Loucy (cell line): ENCODE measurements around the gene ISG20L2.

ENCODE experiments used
- H2AFZ ChIP-seq: fragments of 200-600 bp; sonication (generic); 2 replicates; pipeline ENCODE4 v1.6.0; 2016; ENCODE audit warnings: antibody characterized with exemption, mild to moderate bottlenecking, low read length, moderate library complexity
- H3F3A ChIP-seq: fragments of 200-600 bp; 2 replicates; pipeline ENCODE4 v1.6.0; 2016; ENCODE audit warnings: antibody characterized with exemption, low read depth, mild to moderate bottlenecking
- H3K27me3 ChIP-seq: fragments of 200-600 bp; sonication (generic); 2 replicates; pipeline ENCODE4 v1.6.1; 2014; ENCODE audit warnings: low read length, mild to moderate bottlenecking; ENCODE audit not compliant: insufficient read depth, poor library complexity, severe bottlenecking
- H3K36me3 ChIP-seq: fragments of 200-600 bp; sonication (generic); 2 replicates; pipeline ENCODE4 v1.6.1; 2016; ENCODE audit warnings: low read length; ENCODE audit not compliant: insufficient read depth
- H3K4me1 ChIP-seq: fragments of 200-600 bp; sonication (generic); 2 replicates; pipeline ENCODE4 v1.5.1; 2014; ENCODE audit warnings: low read length, mild to moderate bottlenecking; ENCODE audit not compliant: insufficient read depth, poor library complexity, severe bottlenecking
- H3K4me2 ChIP-seq: fragments of 200-600 bp; sonication (generic); 2 replicates; pipeline ENCODE4 v1.6.0; 2014; ENCODE audit warnings: antibody characterized with exemption, low read length, low read depth, mild to moderate bottlenecking; ENCODE audit not compliant: poor library complexity, severe bottlenecking
- H3K4me3 ChIP-seq: fragments of 200-600 bp; sonication (generic); 2 replicates; pipeline ENCODE4 v1.5.1; 2014; ENCODE audit warnings: low read length, mild to moderate bottlenecking, mixed read lengths; ENCODE audit not compliant: poor library complexity, severe bottlenecking
- H3K79me2 ChIP-seq: fragments of 200-600 bp; sonication (generic); 2 replicates; pipeline ENCODE4 v1.6.1; 2014; ENCODE audit warnings: low read length; ENCODE audit not compliant: insufficient read depth
- H3K9ac ChIP-seq: fragments of 200-600 bp; sonication (generic); 2 replicates; pipeline ENCODE4 v1.6.0; 2014; ENCODE audit warnings: mild to moderate bottlenecking, low read depth, low read length, moderate library complexity; ENCODE audit not compliant: poor library complexity, severe bottlenecking
- H3K9me2 ChIP-seq: fragments of 200-600 bp; sonication (generic); replicated peaks from 2 replicates; pipeline ENCODE4 v1.6.1; 2016; ENCODE audit warnings: low read depth, low read length, mixed read lengths
- H3K9me3 ChIP-seq: fragments of 200-600 bp; sonication (generic); 2 replicates; pipeline ENCODE4 v1.6.1; 2014; ENCODE audit warnings: mild to moderate bottlenecking, antibody characterized with exemption, low read length, low read depth; ENCODE audit not compliant: insufficient read depth
- H4K20me1 ChIP-seq: fragments of 200-600 bp; sonication (generic); 2 replicates; pipeline ENCODE4 v1.6.0; 2014; ENCODE audit warnings: antibody characterized with exemption, low read length, mild to moderate bottlenecking; ENCODE audit not compliant: insufficient read depth, poor library complexity, severe bottlenecking
- EZH2phosphoT487 ChIP-seq: fragments of 200-600 bp; IDR thresholded peaks from 2 replicates; pipeline ENCODE4 v1.6.1; 2018; ENCODE audit warnings: antibody characterized with exemption, mild to moderate bottlenecking, moderate library complexity, borderline replicate concordance
- TF ChIP-seq, protein P1 (sequence below): fragments of 200-600 bp; sonication (generic); conservative IDR thresholded peaks from 2 replicates; pipeline ENCODE4 v1.5.1; 2014; ENCODE audit warnings: mild to moderate bottlenecking, antibody characterized with exemption, low read length

The ISG20L2 gene

GRCh38 chr1:156691191-156691590 lies 37.4 kb downstream of the ISG20L2 start:
- Histone ChIP-seq H3K79me2 (no peaks in the 10 kb centered on the region), H3F3A (no peaks in the 10 kb centered on the region), H3K9me3 (no peaks in the 10 kb centered on the region), H2AFZ (no peak overlapping the region), H3K4me3 (no peak overlapping the region), H4K20me1 (no peaks in the 10 kb centered on the region), H3K4me2 (no peak overlapping the region), H3K9ac (no peak overlapping the region), H3K27me3 (no peaks in the 10 kb centered on the region), H3K36me3 (no peaks in the 10 kb centered on the region), H3K9me2 (no peaks in the 10 kb centered on the region), H3K4me1 (peaks cover 21% of the 10 kb centered on the region)
- TF ChIP-seq EZH2phosphoT487, result no peak
- TF ChIP-seq, protein P1, sequence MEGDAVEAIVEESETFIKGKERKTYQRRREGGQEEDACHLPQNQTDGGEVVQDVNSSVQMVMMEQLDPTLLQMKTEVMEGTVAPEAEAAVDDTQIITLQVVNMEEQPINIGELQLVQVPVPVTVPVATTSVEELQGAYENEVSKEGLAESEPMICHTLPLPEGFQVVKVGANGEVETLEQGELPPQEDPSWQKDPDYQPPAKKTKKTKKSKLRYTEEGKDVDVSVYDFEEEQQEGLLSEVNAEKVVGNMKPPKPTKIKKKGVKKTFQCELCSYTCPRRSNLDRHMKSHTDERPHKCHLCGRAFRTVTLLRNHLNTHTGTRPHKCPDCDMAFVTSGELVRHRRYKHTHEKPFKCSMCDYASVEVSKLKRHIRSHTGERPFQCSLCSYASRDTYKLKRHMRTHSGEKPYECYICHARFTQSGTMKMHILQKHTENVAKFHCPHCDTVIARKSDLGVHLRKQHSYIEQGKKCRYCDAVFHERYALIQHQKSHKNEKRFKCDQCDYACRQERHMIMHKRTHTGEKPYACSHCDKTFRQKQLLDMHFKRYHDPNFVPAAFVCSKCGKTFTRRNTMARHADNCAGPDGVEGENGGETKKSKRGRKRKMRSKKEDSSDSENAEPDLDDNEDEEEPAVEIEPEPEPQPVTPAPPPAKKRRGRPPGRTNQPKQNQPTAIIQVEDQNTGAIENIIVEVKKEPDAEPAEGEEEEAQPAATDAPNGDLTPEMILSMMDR, result no peak

DNA sequence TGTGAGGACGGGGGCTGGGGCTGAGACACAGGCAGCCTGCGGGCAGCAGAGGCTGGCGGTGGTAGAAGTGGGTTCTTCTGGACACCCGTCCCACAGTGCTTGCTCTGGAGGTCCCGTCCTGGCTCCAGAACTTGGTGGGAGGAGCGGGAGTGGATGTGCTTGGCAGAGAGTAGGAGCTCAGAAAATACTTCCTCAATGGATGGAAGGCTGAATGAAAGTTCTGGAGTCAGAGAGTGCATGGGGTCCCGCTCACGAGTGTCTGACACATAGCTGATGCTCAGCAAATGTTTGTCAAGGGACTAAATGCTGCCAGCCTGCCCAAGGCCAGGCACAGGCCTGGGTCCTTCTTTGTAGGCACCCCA lies 37.9 kb downstream of the ISG20L2 start:
- peaks cover 21% of the 10 kb centered on the region for H3K4me1 ChIP-seq
- H3K9me3 ChIP-seq, result no peaks in the 10 kb centered on the region
- H3F3A ChIP-seq, result no peaks in the 10 kb centered on the region
- H3K4me3 ChIP-seq, result no peak overlapping the region
- no peak overlapping the region for H2AFZ ChIP-seq
- H3K9me2 ChIP-seq, result no peaks in the 10 kb centered on the region
- no peaks in the 10 kb centered on the region for H3K27me3 ChIP-seq
- H3K4me2 ChIP-seq, result no peak overlapping the region
- no peak for TF ChIP-seq EZH2phosphoT487
- TF ChIP-seq, protein P1, result no peak
- no peaks in the 10 kb centered on the region for H3K79me2 ChIP-seq
- no peaks in the 10 kb centered on the region for H3K36me3 ChIP-seq
- no peaks in the 10 kb centered on the region for H4K20me1 ChIP-seq
- no peak overlapping the region for H3K9ac ChIP-seq

DNA sequence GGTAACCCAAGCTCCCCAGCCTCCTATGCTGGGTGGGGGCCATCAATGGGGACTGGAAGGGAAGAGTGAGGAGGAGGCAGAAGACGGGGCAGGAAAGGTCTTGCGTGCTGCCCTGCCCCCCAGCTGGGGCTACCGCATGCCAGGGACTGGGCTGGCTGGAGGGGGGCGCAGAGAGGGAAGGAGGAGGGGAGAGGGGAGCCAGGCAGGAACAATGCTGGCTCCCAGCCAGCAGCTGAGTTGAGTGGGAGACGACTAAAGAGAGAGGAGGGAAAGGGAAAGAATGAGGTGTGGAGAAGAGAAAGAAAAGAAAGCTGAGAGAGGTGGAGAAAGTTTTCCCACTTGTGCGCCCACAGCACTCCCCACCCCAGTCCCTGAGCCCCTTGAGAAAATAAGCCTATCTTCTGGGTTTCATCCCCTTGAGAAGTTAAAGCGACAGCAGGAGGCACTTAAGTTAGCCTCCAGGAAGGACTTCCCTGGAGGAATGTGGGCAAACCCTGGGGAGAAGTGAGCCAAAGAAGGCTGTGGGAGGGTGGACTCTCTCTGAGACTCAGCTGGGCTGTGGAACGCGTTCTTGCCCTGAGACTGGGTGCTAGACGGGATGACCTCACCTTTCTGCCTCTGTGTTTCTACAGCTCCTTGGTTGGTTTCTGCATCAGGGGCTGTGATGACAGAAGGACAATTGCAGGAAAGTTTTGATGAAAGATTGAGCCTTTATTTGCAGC lies 38.5 kb downstream of the ISG20L2 start:
- H3K9ac ChIP-seq, result no peak overlapping the region
- H3F3A ChIP-seq, result no peaks in the 10 kb centered on the region
- H3K9me2 ChIP-seq, result no peaks in the 10 kb centered on the region
- no peaks in the 10 kb centered on the region for H3K9me3 ChIP-seq
- H3K36me3 ChIP-seq, result no peaks in the 10 kb centered on the region
- no peaks in the 10 kb centered on the region for H3K27me3 ChIP-seq
- H3K4me1 ChIP-seq, result peaks cover 21% of the 10 kb centered on the region
- no peaks in the 10 kb centered on the region for H4K20me1 ChIP-seq
- no peak overlapping the region for H3K4me3 ChIP-seq
- TF ChIP-seq, protein P1, result no peak
- TF ChIP-seq EZH2phosphoT487, result no peak
- no peak overlapping the region for H3K4me2 ChIP-seq
- no peak overlapping the region for H2AFZ ChIP-seq
- H3K79me2 ChIP-seq, result no peaks in the 10 kb centered on the region
